B cell (primary cell): Measurements from ENCODE around the gene HLA-DMB. TPM values are rescaled to one million over a fixed set of nuclear protein-coding genes. Genes with fewer than 3 reads are reported as not detected.
A peak's percentile ranks its signal among the peaks of the same experiment; 100 is the strongest.

Experiments
- ATAC-seq: fragments of 200-7000 bp; cut with Tn5 transposase; one replicate; pipeline ENCODE4 v1.10.0; 2021; ENCODE audit warnings: low read depth, mild to moderate bottlenecking, moderate number of reproducible peaks, moderate library complexity
- CTCF ChIA-PET: fragments of 350-600 bp; sonication (Branson Sonifier 250); formaldehyde crosslinking; loops from one replicate; lab custom pipeline; 2021; ENCODE audit warnings: antibody characterized with exemption, inconsistent platforms; lab: Charles Lee
- POLR2A ChIA-PET: fragments of 350-600 bp; sonication (Branson Sonifier 250); formaldehyde crosslinking; loops from one replicate; lab custom pipeline; 2021; ENCODE audit warnings: antibody characterized with exemption; lab: Charles Lee
- DNase-seq: peaks from one replicate; pipeline ENCODE4 v3.0.0; 2013
- H2AFZ ChIP-seq: 2 replicates; pipeline ENCODE4 v1.6.1; 2012; ENCODE audit warnings: mild to moderate bottlenecking, low read depth, low read length; ENCODE audit not compliant: insufficient read depth, poor library complexity, severe bottlenecking
- H3K27ac ChIP-seq, 2 donors: 1 replicate in 1 of 2; 2 replicates in 1 of 2; pipeline ENCODE4 v1.5.1; 2012 to 2013; ENCODE audit warnings: low read length in 2 of 2, mild to moderate bottlenecking in 2 of 2, moderate library complexity in 1 of 2
- H3K27me3 ChIP-seq, 4 experiments: fragments of 200-600 bp in 1 of 4; sonication (generic) in 1 of 4; replicated peaks in 1 of 4; 1 replicate in 2 of 4; 2 replicates in 2 of 4; pipeline versions ENCODE4 v1.6.1 to v1.7.0; 2013 to 2016; ENCODE audit warnings: low read length in 3 of 4, mild to moderate bottlenecking in 2 of 4, mixed read lengths in 1 of 4, moderate library complexity in 1 of 4; ENCODE audit not compliant: insufficient read depth in 4 of 4, control insufficient read depth in 3 of 4; ENCODE audit errors: control extremely low read depth in 1 of 4
- H3K36me3 ChIP-seq, 2 experiments: replicated peaks in 1 of 2; 1 replicate in 1 of 2; 2 replicates in 1 of 2; pipeline versions ENCODE4 v1.6.1 to v1.7.1; 2013; ENCODE audit warnings: low read length in 1 of 2; ENCODE audit not compliant: insufficient read depth in 2 of 2, control insufficient read depth in 1 of 2; ENCODE audit errors: control extremely low read depth in 1 of 2, extremely low read depth in 1 of 2
- H3K4me1 ChIP-seq, 2 donors: fragments of 200-600 bp in 1 of 2; sonication (generic) in 1 of 2; 1 replicate in 1 of 2; 2 replicates in 1 of 2; pipeline versions ENCODE4 v1.5.1 to v1.6.1; 2013 to 2017; ENCODE audit warnings: low read length in 2 of 2; ENCODE audit not compliant: control insufficient read depth in 2 of 2, insufficient read depth in 2 of 2
- H3K4me2 ChIP-seq: replicated peaks from 2 replicates; pipeline ENCODE3; 2012; ENCODE audit warnings: mild to moderate bottlenecking, low read depth, low read length; ENCODE audit not compliant: poor library complexity, severe bottlenecking
- H3K4me3 ChIP-seq, 5 experiments: fragments of 200-600 bp in 1 of 5; sonication (generic) in 1 of 5; 1 replicate in 3 of 5; 2 replicates in 2 of 5; pipeline versions ENCODE4 v1.5.1 to v1.7.0; 2011 to 2016; ENCODE audit warnings: low read length in 4 of 5, mild to moderate bottlenecking in 4 of 5, low read depth in 2 of 5, control low read depth in 1 of 5, moderate library complexity in 1 of 5; ENCODE audit not compliant: insufficient read depth in 1 of 5; ENCODE audit errors: control extremely low read depth in 1 of 5, extremely low read depth in 1 of 5
- H3K79me2 ChIP-seq: fragments of 200-600 bp; sonication (generic); one replicate; pipeline ENCODE4 v1.6.0; 2016; ENCODE audit warnings: low read length; ENCODE audit not compliant: control insufficient read depth, insufficient read depth
- H3K9ac ChIP-seq: fragments of 200-600 bp; sonication (generic); 2 replicates; pipeline ENCODE4 v1.6.1; 2017; ENCODE audit warnings: mild to moderate bottlenecking, low read length, moderate library complexity
- H3K9me3 ChIP-seq, 3 donors: one replicate each; pipeline versions ENCODE4 v1.6.1 to v1.7.1; 2013; ENCODE audit warnings: low read length in 2 of 3; ENCODE audit not compliant: control insufficient read depth in 2 of 3, insufficient read depth in 1 of 3; ENCODE audit errors: control extremely low read depth in 1 of 3
- H4K20me1 ChIP-seq: 2 replicates; pipeline ENCODE4 v1.6.0; 2012; ENCODE audit warnings: mild to moderate bottlenecking, low read length; ENCODE audit not compliant: insufficient read depth, control insufficient read depth, poor library complexity, severe bottlenecking
- H3K27ac Mint-ChIP-seq: one replicate; pipeline ENCODE4 v1.8.0; 2021; ENCODE audit warnings: mixed read lengths
- H3K27me3 Mint-ChIP-seq: one replicate; pipeline ENCODE4 v1.8.0; 2021; ENCODE audit warnings: mixed read lengths
- H3K4me1 Mint-ChIP-seq: one replicate; pipeline ENCODE4 v1.8.0; 2021; ENCODE audit warnings: mixed read lengths
- H3K4me3 Mint-ChIP-seq: one replicate; pipeline ENCODE4 v1.8.0; 2021; ENCODE audit warnings: mixed read lengths
- H3K9me3 Mint-ChIP-seq: one replicate; pipeline ENCODE4 v1.8.0; 2022; ENCODE audit warnings: mixed read lengths; ENCODE audit not compliant: insufficient read depth
- EZH2 ChIP-seq: IDR thresholded peaks from 2 replicates; pipeline ENCODE4 v1.6.1; 2012; ENCODE audit warnings: borderline replicate concordance, low read depth, mild to moderate bottlenecking, moderate library complexity, low read length; ENCODE audit not compliant: insufficient read depth, poor library complexity, severe bottlenecking
- WGBS: methylation state at CpG from one replicate; pipeline ENCODE4 v1.1.5; 2013; ENCODE audit warnings: missing lambda C conversion rate; ENCODE audit not compliant: insufficient coverage; 5-methylcytosine and 5-hydroxymethylcytosine counted together
- intact Hi-C: fragments of 100-400 bp; cut with micrococcal nuclease; formaldehyde crosslinking; loops from one replicate; pipeline ENCODE4 v1.10.0; 2022
- polyA plus RNA-seq: library from polyadenylated mRNA; depleted of rRNA; stranded (reverse); fragments of >200 nt; gene quantifications from 2 replicates; pipeline ENCODE4 v1.2.3, GENCODE V29; 2012
- total RNA-seq, 2 donors: library from RNA; stranded (reverse); fragments of 120-200 nt in 1 of 2; gene quantifications; 1 replicate in 1 of 2; 2 replicates in 1 of 2; pipeline versions ENCODE4 v1.2.3 to v1.2.4, GENCODE V29; 2013 to 2022
- TF ChIP-seq, protein P1 (sequence below): fragments of 200-600 bp; IDR thresholded peaks from one replicate; pipeline ENCODE4 v1.8.0; 2022; ENCODE audit warnings: antibody characterized with exemption, mild to moderate bottlenecking

The HLA-DMB gene
- total and polyA plus RNA-seq, 2 donors (not counting 1 experiment from before 2014, with no cell fraction given): 593 to 656 TPM

DNA sequence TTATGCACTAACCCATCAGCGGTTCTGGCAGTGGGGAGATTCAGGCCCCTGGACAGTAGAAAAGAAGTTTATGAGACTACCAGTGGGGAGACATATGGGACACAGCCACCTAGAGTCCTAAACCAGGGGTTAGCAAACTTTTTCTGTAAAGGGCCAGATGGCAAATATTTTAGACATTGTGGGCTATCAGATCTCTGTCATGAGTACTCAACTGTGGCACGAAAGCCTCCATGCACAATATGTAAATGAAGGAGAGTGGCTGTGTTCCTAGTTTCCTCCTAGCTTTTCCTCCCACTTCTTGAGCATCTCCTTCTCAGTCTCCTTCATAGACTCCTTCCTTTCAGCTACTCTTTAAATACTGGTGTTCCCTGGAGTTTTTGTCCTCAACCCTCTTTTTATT is 15.3 kb upstream of the HLA-DMB start:
- Histone ChIP-seq H3K4me1 (peaks cover 39 to 53% of the 10 kb centered on the region in 2 donors), H3K36me3 (peaks cover 0 to 1% of the 10 kb centered on the region in 2 experiments), H3K4me2 (peak overlapping the region; percentile 81), H3K9me3 (no peaks in the 10 kb centered on the region), H4K20me1 (no peaks in the 10 kb centered on the region), H3K4me3 (peak overlapping the region in 1 of 5 experiments; percentile 4), H3K9ac (no peak overlapping the region), H3K79me2 (peaks cover 89% of the 10 kb centered on the region), H3K27me3 (no peaks in the 10 kb centered on the region), H2AFZ (no peak overlapping the region), H3K27ac (peak overlapping the region; percentile 32 to 53)
- intact Hi-C loops: no loop called here
- peak overlapping the region; percentile 39 for H3K27ac Mint-ChIP-seq
- no peaks in the 10 kb centered on the region for H3K27me3 Mint-ChIP-seq
- CTCF ChIA-PET: interaction anchor here (0.9 to 13.5 kb wide), 6 partner anchors 18 to 162 kb away, joined by 3 to 822 read pairs (median 38); partner anchors contain the start of genes BRD2 and HLA-DMB
- DNase-seq (peak; percentile 40), ATAC-seq (no peak)
- TF ChIP-seq EZH2: no peak
- TF ChIP-seq, protein P1, sequence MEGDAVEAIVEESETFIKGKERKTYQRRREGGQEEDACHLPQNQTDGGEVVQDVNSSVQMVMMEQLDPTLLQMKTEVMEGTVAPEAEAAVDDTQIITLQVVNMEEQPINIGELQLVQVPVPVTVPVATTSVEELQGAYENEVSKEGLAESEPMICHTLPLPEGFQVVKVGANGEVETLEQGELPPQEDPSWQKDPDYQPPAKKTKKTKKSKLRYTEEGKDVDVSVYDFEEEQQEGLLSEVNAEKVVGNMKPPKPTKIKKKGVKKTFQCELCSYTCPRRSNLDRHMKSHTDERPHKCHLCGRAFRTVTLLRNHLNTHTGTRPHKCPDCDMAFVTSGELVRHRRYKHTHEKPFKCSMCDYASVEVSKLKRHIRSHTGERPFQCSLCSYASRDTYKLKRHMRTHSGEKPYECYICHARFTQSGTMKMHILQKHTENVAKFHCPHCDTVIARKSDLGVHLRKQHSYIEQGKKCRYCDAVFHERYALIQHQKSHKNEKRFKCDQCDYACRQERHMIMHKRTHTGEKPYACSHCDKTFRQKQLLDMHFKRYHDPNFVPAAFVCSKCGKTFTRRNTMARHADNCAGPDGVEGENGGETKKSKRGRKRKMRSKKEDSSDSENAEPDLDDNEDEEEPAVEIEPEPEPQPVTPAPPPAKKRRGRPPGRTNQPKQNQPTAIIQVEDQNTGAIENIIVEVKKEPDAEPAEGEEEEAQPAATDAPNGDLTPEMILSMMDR: no peak
- H3K4me3 Mint-ChIP-seq: peak overlapping the region; percentile 24
- H3K9me3 Mint-ChIP-seq: no peaks in the 10 kb centered on the region
- H3K4me1 Mint-ChIP-seq: peaks cover 56% of the 10 kb centered on the region
- POLR2A ChIA-PET: interaction anchor here (0.7 to 10.7 kb wide), 5 partner anchors 14 to 85 kb away, joined by 3 to 349 read pairs (median 11); partner anchors contain the start of genes BRD2 and HLA-DMB
- WGBS: no CpG with 5 or more reads among the region's 2 CpGs
